PC-9 (cell line): ENCODE results near the gene FXYD6.

Source experiments
- CTCF ChIP-seq: fragments of 200-600 bp; sonication (generic); conservative IDR thresholded peaks from 2 replicates; pipeline ENCODE4 v1.6.1; 2017; ENCODE audit warnings: mixed run types, antibody characterized with exemption, mild to moderate bottlenecking, moderate library complexity
- EZH2 ChIP-seq: fragments of 200-600 bp; sonication (generic); IDR thresholded peaks from 2 replicates; pipeline ENCODE4 v1.8.0; 2017; ENCODE audit warnings: antibody characterized with exemption, low read depth

- no peak for TF ChIP-seq CTCF
- no peak for TF ChIP-seq EZH2
These were observed 48.6 kb downstream of the FXYD6 start for GRCh38 chr11:117827521-117828511.
